Activated T-cell treated with anti-CD3 and anti-CD28 coated beads for 1 hour (primary cell): ENCODE measurements around the gene MPC1.
"Not testable (repeated sequence)": the region's sequence is repeated elsewhere in the genome, so short reads cannot be mapped to it uniquely, and the experiment has no call there.

Source experiments
- DNase-seq: peaks from one replicate; pipeline ENCODE4 v3.0.0-alpha.2; 2020; ENCODE audit warnings: low read depth

MPC1 gene

GRCh38 chr6:166379800-166380199 is 2.9 kb downstream of the MPC1 start:
- DNase-seq, result no peak

GRCh38 chr6:166379103-166379586 is 3.6 kb downstream of the MPC1 start:
- DNase-seq, result no peak

- DNase-seq, result no peak
Observed at GRCh38 chr6:166377721-166378120, 5.0 kb downstream of the MPC1 start.

DNA sequence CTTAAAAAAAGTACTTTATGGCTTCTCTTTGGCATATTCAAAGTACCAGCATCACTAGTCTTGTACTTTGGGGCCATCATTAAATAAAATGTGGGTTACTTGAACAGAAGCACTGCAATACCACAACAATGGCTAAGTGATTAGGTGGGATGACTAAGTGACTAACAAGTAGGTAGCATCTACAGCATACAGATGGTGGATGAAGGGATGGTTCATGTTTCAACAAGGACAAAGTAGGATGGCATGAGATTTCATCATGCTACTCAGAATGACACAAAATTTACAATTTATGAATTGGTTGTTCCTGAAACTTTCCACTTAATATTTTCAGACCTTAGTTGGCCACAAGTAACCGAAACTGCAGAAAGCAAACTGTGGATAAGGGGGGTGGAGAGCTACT is 7.7 kb downstream of the MPC1 start:
- DNase-seq, result no peak

DNA sequence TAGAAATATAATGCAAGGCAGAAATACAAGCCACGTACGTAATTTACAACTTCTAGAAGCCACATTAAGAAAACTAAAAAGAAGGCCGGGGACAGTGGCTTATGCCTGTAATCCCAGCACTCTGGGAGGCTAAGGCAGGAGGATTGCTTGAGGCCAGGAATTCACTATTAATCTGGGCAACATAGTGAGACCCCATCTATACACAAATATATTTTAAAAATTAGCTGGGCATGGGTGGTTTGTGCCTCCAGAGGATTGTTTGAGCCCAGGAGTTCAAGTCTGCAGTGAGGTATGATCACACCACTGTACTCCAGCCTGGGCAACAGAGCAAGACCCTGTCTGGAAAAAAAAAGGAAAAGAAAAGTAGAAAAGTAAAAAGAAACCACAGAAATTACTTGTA is 12.3 kb downstream of the MPC1 start:
- no peak for DNase-seq

- DNase-seq, result no peak
Observed at GRCh38 chr6:166369782-166370181, 13.0 kb downstream of the MPC1 start.

DNA sequence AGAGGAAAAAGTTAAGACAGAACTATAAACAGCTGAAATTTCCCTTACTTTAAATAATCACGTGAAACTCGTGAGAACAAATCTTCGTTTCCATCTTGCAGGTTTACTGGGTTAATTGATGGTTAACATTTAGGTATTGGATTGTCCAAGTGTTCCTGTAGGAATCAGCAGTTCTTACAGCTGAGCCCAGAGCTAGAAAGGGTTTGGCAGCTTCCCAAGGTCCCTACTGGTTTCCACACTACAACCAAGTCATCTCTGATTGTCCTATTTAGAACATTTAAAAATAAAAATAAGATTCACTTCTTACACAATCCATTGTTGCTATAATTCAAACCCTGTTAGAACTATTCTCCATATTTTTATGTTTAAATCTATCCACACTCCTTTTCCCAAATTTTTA is 15.8 kb downstream of the MPC1 start:
- no peak for DNase-seq

GRCh38 chr6:166365806-166366205 is 16.9 kb downstream of the MPC1 start:
- DNase-seq, result no peak

- DNase-seq, result no peak
Observed at GRCh38 chr6:166365221-166365620, 17.5 kb downstream of the MPC1 start.

DNA sequence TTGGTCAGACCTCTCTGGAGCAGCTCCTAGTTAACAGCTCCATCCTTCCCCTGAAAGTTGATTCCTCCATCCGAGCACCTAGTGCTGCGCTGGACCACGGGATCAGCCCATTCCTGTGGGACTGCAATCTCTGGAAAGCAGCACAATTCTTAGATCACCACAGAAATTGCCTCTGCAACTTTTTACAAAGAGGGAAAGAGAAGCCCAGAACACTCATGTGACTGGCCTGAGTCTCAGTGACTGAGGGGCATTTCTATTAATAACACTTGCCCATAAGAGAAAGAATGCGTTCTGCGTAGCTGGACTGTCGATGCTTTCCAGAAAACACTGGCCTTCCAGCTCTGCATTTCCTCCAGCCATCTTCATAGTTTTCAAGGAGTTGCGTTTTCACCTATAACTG is 18.3 kb downstream of the MPC1 start:
- DNase-seq, result no peak

DNA sequence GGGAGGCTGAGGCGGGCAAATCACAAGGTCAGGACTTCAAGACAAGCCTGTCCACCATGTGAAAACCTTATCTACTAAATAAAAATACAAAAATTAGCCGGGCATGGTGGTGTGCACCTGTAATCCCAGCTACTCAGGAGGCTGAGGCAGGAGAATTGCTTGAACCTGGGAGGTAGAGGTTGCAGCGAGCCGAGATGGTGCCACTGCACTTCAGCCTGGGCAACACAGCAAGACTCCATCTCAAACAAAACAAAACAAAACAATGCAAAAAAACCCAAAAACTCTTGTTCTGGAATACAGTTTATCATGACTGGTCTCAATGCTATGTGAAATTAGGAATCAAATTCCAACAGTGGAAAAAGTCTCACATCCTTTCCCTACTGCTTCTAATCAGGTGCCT is 20.3 kb downstream of the MPC1 start:
- not testable (repeated sequence) for DNase-seq

GRCh38 chr6:166361077-166361429 is 21.7 kb downstream of the MPC1 start:
- DNase-seq, result no peak

DNA sequence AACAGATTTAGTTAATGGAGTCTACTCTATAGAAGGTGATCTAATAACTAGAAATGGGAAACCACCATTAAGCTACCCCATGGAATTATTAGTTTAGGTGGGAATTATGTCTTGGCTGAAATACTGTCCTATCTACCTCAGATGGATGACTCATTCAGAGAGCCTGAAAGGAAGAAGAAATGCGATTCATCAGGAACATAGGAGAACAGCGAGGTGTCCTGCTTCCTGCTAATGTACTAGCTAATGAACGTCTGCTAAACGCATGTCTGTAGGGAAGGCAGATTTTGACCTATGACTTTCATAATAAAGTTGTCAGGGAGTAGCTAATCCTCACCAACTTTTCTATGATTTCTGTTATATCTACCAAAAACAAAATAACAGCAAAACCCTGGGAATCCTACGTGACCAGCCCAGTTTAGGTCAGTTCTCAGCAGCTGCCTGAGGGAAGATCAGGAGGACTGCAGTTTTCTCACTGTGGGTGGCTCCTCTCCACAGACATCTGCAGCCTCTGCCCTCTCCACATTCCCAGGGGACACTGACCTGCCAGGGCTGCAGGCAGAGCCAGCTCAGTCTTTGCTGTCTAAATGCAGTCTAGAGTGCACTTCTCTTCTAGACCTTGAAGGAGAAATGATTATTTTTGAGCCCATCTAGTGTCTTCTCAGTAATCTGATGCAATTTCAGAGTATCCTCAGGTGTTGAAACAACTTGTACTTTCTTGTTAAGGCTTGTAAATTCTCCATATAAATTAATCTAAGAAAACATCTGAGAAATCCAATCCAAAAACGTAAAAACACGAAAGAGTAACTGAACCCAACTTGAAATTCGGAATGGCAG is 22.3 kb downstream of the MPC1 start:
- no peak for DNase-seq

GRCh38 chr6:166355552-166355951 is 27.2 kb downstream of the MPC1 start:
- no peak for DNase-seq

DNA sequence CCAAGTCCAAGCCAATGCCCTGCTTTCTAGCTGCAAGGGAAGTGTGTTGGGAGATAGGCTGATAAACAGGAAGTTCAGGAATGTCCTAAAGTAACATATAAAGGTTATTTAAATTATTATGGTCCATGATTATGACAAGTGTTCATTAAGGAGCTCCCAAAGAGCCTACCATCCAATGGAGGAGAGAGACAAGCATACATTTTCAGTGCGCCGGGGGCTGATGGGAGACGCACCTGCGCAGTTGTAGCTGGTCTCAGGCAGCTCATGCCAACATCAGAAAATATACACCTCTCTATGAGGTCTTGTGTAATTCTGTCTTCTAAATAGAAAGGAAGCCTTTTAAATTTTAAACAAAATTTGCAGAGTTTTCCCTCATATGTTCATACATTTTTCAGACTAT is 27.8 kb downstream of the MPC1 start:
- no peak for DNase-seq

GRCh38 chr6:166354143-166354542 is 28.6 kb downstream of the MPC1 start:
- DNase-seq, result no peak

DNA sequence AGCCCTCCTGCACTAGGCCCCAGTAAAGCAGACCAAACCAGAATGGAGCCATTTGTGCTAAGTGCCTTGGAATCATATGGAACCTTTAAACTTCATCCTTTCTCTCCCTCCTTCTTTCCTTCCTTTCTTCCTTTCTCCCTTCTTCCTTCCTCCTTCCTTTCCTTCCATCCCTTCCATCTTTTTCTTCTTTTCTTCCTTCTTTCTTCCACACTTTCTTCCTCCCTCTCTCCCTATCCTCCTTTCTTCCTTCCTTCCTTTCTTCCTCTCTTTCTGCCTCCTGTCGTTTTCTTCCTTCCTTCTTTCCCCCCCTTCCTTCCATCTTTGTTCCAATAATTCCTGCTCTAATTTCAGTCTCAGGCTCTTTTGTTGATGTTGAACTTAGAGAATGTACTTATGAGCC is 29.2 kb downstream of the MPC1 start:
- DNase-seq, result no peak

- no peak for DNase-seq
Observed at GRCh38 chr6:166352923-166353322, 29.8 kb downstream of the MPC1 start.

DNA sequence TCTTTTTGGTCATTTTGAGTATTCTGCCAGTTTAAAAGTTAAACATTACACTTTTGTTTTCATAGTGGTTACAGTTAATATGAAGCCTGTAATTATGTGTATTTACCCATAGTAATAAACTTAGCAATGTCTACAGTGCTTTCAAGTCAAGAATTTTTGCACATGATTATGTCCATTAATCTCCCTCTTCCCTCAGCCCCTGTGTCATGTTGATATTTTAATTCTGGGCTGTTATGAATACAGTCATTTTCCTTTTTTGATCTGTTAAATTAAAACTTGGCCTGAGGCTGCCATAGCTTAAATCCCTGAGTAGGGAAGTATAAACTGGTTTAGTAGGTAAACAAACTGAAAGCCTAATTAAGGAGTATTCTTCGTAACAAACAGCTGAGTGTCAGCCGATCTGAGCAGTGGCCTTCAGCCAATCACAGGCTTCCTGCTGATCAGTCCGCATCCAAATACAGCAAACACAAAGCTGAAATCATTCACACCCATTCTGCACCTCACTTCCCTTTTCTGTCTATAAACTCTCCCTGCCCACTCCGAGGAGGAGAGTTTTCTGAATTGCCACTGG is 30.9 kb downstream of the MPC1 start:
- DNase-seq, result no peak

- no peak for DNase-seq
Observed at GRCh38 chr6:166348305-166348949, 34.3 kb downstream of the MPC1 start.

- DNase-seq, result no peak
Observed at GRCh38 chr6:166346965-166347364, 35.8 kb downstream of the MPC1 start.

DNA sequence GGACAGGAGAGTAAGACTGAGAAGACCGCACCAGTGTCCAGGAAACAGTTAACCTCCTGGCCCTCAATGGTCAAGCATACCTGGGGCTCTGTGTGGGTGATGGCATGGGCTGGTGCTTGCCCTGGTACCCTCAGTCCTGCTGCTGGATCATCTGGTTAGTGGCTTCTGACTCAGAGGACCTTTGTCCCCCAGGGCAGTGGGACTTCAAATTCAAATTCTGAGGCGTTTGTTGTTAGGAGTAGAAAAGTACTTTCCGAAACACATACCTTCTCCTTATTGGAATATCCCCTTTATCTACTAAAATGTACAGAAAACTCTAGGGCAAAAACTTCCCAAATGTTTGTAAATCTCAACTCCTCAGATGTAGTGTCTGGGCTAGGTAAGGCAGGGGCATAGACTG is 36.3 kb downstream of the MPC1 start:
- no peak for DNase-seq

DNA sequence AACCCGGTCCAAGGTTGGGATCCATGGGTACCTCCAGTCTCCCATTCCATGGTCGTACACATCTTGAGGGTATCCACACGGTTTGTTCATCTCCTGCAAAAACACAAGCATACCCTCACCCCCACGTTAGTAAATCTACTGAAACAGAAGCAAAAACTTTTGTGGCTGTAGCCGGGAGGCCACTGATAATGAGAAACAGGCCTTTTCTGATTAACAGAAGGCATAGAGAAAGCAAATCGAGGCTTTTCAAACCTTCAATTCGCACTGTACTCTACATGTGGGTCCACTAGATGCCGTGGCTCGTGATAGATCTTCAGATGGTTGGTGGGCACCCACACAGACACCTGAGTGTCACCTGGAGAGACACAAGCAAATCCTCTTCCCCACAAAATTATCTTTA is 37.1 kb downstream of the MPC1 start:
- DNase-seq, result not testable (repeated sequence)
